ENCODE measurements around the gene TINAGL1. TPM values are rescaled to one million over a fixed set of nuclear protein-coding genes. Genes with fewer than 3 reads are reported as not detected.
A peak's percentile ranks its signal among the peaks of the same experiment; 100 is the strongest.

Gene TINAGL1
- total RNA-seq, 1 donor from 2014 or later = 218 TPM

DNA sequence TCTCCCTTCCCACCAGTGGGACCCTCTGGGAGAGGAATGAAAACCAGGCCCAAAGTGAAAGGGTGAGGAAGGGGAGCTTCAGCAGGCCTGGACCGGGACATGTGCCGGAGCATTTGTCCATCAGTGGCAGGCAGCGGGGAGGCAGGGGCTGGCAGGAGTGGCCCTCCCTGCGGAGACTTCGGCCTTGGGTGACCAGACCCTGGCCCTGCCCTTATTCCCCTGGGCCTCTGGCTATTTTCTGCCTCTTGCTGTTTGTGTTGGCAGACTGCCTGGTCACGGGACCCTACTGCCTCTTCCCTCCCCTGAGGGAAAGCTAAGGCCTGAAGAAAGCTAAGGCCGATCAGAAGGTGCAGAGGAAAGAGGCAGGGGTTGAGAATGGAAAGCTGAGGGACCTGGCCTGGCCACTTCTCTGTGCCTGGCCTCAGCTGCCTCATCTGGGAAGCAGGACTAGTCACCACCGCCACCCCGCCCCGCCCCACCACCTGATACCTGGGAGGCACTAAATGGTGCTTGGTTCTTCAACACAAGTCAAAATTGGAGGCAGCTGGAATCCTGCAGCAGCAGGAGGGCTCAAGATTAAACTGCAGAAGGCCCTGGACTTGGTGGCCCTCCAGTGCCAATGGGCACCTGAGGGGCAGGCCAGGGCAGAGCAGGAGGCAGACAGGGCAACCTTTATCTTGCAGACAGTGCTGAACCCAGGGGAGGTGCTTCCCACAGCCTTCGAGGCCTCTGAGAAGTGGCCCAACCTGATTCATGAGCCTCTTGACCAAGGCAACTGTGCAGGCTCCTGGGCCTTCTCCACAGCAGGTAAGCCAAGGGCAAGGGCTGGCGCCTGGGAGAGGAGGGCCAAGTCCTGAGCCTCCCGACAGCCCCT lies 7.9 kb downstream of the TINAGL1 start:
- DNase-seq (ENCODE audit: low spot score) = peak; percentile 88

DNA sequence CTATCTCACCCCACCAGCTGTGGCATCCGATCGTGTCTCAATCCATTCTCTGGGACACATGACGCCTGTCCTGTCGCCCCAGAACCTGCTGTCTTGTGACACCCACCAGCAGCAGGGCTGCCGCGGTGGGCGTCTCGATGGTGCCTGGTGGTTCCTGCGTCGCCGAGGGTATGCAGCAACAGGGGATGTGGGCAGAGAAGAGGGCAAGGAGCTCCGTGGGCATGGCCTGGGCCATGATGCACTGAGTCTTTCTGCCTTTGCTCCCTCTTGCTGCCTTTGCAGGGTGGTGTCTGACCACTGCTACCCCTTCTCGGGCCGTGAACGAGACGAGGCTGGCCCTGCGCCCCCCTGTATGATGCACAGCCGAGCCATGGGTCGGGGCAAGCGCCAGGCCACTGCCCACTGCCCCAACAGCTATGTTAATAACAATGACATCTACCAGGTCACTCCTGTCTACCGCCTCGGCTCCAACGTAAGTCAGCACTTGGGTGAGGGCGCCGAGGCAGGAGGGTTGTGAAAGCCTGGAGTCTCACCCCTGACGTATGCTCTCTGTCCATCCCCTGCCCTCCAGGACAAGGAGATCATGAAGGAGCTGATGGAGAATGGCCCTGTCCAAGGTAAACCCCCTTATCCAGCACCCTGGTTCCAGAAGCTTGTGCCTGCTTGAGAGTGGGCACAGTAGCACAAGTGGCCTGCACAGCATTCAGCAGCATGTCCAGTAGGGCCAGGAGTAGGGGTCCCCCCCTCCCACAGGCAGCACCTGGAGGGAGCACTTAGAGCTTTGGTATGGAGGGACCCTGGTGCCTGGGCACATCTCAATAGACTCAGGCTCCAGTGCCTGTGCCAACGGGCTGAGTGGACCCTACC lies 8.8 kb downstream of the TINAGL1 start:
- no peak for DNase-seq (ENCODE audit: low spot score)

DNA sequence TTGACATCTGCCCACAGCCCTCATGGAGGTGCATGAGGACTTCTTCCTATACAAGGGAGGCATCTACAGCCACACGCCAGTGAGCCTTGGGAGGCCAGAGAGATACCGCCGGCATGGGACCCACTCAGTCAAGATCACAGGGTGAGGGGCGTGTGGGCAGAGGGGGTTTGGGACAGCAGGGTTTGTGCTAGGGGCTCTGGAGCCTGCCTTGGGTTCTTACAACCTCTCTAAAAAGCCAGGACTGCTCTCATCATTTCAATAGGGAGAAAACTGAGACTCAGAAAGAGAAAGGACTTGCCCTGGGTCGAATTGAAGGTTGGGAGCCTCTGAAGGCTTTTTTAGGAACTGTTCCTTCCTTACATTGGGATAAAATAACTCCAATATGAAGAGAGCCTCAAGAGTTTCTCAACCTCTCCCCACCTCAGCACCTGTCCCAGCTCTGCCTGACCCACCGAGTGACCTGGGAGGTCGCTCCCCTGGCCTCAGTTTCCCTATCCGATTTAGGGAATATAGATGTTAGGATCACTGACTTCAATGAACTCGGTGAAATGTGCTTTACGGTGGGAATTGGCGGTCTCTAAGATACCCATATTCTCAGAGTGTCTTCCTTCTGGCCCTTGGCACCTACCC lies 9.5 kb downstream of the TINAGL1 start:
- DNase-seq (ENCODE audit: low spot score) = peak; percentile 40

DNA sequence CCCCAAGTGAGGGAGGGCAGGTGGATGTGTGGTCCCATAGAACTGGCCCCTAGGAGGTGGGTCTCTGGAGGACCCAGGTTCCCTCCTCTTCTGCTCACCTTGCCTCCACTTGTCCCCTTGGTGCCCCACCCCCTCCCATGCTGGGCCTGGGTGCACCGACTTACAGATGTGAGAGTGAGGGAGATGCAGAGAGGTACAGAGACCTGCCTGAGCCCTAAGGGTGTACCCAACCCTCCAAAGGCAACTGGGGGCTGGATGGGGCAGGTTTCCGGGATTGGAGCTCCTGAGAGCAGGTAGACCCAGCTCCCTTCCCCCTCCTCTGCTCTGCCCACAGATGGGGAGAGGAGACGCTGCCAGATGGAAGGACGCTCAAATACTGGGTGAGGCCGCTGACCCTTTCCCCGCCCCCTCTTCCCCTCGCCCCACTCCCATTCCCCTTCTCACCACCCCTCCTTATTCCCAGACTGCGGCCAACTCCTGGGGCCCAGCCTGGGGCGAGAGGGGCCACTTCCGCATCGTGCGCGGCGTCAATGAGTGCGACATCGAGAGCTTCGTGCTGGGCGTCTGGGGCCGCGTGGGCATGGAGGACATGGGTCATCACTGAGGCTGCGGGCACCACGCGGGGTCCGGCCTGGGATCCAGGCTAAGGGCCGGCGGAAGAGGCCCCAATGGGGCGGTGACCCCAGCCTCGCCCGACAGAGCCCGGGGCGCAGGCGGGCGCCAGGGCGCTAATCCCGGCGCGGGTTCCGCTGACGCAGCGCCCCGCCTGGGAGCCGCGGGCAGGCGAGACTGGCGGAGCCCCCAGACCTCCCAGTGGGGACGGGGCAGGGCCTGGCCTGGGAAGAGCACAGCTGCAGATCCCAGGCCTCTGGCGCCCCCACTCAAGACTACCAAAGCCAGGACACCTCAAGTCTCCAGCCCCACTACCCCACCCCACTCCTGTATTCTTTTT lies 10.3 kb downstream of the TINAGL1 start:
- DNase-seq (ENCODE audit: low spot score) = peak; percentile 45

DNA sequence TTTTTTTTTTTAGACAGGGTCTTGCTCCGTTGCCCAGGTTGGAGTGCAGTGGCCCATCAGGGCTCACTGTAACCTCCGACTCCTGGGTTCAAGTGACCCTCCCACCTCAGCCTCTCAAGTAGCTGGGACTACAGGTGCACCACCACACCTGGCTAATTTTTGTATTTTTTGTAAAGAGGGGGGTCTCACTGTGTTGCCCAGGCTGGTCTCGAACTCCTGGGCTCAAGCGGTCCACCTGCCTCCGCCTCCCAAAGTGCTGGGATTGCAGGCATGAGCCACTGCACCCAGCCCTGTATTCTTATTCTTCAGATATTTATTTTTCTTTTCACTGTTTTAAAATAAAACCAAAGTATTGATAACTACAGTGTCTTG lies 11.0 kb downstream of the TINAGL1 start:
- DNase-seq (ENCODE audit: low spot score) = peak; percentile 24

DNA sequence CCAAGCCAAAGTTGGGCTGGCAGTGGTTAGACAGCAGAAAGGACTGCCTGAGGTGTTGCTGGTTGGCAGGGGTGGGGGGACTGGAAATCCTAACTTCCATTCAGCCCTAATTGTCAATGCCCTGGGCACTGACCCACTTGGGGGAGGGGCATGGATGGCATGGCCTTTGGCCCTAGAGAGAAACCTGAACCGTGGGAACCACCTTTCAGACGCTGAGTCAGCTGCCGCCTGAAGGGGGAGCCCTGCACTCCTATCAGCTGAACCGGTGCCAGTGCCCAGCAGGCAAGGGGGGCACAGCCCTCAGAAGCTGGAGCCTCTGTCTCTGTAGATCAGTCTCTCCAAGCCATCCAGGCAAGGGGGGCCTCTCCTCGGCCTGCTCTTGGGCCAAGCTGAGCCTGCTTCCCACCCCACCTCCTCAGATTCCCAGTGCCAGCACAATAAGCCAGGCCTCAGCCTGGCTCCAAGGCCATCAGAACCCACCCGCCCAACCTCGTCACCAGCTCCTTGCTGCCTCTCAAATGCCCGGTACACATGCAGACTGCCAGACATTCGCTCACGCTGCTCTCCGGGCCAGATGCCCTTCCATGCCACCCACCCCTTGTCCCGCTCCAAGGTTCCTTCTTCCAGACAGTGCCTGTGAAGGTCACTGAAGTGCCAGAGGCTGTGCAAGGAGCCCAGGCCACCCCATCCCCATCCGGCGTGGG lies 11.6 kb downstream of the TINAGL1 start:
- peak; percentile 82 for DNase-seq (ENCODE audit: low spot score)

DNA sequence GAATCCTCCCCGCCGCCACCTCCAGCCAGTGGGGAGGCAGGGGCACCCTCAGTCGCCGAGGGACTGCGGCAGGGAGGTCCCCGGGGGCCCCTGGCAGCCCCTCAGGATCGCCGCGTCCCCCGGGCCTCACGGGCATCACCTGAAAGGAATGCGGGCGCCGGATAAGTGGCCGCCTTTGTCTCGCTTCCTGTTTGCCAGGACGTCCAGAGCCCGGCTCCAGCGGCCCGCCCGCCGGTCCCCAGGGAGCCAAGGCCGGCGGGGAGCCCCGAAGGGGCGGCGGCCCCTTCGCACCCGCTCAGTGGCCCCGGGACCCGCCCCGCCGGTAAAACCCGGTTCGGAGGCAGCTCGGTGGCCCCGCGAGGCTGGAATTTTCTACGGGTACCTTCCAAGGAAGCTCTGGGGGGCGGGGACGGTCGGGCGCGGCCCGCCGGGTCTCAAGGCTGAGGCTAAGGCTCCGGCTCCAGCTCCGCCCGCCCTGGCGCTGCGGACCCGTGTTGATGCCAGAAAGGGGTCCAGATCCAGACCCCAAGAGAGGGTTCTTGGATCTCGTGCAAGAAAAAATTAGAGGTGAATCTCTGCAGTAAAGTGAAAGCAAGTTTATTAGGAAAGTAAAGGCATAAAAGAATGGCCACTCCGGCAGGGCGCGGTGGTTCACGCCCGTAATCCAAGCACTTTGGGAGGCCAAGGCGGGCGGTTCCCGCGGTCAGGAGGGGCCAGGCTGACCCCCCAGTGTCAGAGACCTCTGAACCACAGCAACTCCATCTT lies 12.6 kb downstream of the TINAGL1 start:
- no peak for DNase-seq (ENCODE audit: low spot score)

DNA sequence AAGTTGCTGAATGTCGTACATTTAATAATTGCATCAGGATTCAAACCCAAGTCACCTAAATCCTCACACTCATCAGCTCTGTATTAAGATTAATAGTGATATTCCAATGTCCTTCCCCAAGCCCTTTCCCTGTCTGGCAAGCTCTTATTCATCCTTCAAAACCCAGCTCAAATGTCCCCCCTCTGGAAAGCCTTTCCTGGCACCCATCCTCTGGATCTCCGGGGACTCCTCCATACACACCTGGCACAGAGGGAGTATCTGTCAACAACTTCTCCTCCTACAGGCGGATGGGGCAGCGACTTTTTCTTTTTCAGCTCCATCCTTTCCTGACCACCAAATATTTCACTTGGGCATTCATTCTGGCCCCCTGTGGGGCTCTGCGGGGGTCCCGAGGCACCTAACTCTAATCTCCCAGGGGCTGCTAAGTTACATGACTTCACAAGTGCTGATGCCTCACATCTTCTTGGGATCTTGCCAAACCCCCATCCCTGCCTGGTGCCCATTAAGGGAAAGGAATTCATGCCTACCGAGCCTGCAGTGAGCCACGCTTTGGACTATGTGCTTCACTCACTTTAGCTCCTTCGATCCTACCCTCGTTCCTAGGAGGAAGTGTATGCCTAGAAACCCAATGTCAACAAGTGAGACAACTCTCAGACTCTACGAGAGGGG lies 15.2 kb downstream of the TINAGL1 start:
- peak; percentile 64 for DNase-seq (ENCODE audit: low spot score)

DNA sequence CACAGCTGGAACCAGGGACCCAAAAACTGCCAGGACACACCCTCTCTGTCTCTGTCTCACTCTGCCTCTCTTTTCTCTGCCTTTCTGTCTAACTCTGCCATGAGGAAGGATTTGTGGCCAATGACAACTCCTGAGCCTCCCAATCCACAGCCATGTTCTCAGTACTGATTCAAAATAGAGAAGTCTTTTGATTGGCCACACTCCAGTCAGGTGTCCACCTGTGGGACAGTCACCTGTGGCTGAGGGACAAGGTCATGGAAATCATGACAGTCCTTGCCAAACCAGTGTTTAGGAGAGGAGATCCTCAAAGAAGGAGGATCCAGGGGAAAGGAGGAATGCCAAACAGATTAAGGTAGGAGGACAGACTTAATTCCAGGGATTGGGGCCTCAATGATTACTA lies 15.8 kb downstream of the TINAGL1 start:
- no peak for DNase-seq (ENCODE audit: low spot score)

DNA sequence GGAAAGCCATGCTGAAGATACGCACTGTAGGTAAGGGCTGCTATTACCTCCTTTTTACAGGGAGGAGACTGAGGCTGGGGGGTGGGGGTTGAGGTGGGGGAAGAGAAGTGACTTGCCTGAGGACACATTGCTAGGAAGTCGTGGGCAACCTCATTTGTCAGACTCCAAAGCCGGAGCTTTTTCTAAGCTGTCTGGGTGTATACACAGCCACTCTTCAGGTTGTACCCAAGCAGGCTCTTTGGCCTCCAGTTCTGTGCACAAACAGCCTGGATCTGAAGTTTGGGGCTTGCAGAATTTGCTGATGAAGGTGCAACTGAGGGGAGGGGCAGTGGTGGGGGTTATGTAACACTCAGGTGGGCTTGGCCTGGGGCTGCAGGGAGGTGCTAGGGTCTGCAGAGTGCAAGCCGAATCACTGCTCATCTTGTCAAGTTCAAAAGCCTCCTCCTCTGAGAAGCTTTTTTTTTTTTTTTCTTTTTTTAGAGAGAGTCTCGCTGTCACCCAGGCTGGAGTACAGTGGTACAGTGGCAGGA lies 16.9 kb downstream of the TINAGL1 start:
- DNase-seq (ENCODE audit: low spot score) = no peak

DNA sequence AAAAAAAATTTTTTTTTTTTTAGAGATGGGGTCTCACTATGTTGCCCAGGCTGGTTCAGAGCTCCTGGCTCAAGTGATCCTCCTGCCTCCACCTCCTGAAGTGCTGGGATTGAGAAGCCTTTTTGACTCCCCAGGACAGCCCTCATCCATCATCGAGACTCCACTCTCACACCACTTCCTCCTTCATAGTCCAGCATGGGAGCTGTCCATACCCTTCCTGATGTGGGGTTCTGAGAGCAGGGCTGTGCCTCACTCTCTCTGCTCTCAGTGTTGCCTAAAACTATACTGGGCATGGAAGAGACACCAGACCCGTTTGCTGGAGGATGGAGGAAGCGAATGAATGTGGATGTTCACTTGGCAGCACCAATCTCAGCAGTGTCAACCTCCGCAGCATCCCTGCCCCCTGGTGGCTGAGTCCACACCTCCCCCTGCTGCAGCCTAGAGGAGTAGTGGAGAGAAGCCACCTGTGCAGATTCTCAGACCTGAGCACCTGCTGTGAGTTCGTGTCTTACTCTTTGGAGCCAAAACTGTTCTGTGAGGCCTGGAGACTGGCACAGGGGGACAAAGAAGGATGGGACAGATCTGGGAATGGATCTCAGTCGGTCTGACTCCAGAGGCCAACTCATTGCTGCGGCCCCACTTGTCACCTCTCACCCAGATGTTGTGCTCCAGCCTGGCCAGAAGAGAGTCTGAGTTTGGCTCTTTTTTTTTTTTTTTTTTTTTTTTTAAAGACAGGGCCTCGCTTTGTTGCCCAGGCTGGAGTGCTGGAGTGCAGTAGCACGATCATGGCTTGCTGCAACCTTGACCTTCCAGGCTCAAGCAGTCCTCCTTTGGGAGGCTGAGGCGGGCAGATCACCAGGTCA lies 17.7 kb downstream of the TINAGL1 start:
- peak; percentile 87 for DNase-seq (ENCODE audit: low spot score)

DNA sequence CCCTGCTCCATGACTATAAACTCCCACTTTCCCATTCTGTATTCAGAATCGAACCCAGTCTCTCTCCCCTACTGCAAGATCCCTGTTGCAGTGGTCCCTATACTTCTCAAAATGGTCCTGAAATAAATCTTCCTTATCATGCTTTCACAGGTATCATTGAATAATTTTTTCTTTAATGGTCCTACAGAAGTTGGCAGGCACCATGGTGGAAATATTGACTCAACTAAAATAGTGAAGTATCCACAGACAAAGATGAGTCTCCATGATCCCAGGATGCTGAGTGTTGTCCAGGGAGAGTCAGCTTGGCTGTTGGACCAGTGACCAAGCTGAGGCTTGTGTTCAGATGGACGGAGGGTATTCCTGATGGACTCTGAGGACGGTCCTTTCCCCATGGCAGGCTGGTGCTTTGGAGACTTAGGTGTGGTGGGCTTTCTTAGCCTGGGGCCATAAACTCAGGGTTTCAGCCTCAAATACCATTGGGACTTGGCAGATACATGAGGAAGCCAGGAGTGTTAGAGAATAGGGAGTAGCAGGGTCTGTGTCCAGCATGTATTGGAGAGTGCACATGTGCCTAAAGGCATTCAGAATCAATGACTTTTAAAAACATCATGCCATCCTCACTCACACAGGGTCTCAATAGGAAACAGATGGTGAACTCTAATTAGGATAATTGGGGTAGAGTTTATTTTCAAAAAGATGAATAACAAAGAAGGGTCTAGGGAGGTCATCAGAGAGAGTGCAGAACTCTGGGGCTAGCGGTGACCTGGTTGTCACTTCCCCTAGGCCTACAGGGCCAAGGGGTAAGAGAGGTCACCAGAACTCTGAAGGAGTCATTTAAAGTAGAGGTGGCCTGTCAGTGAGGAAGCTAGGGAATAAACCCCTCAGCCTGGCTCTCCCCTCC lies 19.8 kb downstream of the TINAGL1 start:
- DNase-seq (ENCODE audit: low spot score) = no peak

DNA sequence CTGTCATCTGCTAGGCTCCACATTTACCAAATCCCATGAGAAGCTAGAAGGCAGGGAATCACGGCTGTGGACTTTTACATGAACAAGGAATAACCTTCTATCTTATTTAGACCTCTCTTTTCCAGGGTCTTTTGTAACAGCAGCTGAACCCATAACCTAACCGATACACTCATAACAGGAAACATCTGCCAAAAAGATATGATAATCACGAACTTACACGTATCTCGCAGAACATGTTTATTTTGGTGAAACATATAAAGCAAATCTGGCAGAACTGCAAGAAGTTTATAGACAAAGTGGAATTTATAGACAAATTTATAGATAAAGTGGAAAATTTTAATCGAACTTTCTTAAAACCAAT lies 20.4 kb downstream of the TINAGL1 start:
- no peak for DNase-seq (ENCODE audit: low spot score)

DNA sequence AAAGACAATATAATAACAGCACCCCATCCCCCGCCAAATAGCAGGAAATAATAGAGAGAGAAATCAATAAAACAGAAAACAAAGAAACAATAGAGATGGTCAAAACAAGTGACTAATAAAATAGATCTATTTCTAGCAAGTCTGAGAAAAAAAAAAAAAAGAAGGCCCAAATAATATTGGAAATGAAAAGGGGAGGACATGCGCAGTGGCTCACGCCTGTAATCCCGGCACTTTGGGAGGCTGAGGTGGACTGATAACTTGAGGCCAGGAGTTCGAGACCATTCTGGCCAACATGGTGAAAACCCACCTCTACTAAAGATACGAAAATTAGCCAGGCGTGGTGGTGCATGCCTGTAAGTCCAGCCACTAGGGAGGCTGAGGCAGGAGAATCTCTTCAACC lies 22.7 kb downstream of the TINAGL1 start:
- no peak for DNase-seq (ENCODE audit: low spot score)

DNA sequence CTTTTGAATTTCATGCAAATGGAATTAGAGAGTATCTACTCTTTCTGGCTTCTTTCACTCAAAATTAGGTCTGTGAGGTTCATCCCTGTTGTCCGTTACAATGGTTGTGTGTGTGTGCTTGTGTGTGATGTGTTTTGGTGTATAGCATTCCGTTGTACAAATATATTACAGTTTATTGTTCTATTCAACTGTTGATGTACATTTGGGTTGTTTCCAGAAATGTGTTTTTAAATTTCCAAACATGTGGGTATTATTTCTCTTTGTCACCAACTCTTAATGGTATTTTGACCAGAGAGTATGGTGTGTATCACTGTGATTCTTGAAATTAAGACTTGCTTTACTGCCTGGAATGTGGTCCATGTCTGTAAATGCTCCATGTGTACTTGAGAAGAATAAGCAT lies 24.3 kb downstream of the TINAGL1 start:
- DNase-seq (ENCODE audit: low spot score) = no peak

DNA sequence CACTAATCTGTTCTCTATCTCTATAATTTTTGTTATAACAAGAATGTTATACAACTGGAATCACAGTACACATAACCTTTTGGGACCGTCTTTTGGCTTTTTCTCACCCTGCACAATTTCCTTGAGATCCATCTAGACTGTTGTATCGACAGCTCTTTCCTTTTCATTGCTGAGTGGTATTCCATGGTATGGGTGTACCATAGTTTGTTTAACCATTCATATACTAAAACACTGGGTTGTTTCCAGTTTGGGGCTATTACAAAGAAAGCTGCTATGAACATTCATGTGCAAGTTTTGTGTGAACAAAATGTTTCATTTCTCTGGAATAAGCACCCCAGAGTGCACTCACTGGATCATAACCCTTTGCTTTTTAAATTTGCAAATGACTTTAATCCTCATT lies 25.8 kb downstream of the TINAGL1 start:
- DNase-seq (ENCODE audit: low spot score) = no peak

DNA sequence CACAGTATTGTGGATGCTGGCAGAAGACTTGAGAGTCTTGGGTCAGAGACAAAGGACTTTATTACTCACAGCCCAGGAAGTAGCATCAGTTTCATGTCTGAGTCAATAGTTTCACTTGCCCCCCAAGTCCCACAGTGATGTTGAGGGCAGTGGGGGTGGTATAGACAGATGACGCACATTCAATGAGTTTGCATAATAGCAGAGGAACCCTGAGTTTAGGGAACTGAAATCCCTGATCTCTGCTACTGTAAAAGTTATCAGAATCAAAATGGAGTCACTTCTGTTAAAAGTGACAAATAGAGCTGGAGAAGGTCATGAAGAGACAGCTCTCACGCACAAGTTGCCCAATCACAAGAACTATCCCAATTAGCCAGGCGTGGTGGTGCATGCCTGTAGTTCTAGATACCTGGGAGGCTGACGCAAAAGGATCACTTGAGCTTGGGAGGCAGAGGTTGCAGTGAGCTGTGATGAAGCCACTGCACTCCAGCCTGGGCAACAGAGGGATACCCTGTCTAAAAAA lies 29.7 kb downstream of the TINAGL1 start:
- DNase-seq (ENCODE audit: low spot score) = peak; percentile 31

All from ureter (tissue), 1 donor.